ENCODE data around the gene DTNB.
"Not testable (repeated sequence)": the region's sequence is repeated elsewhere in the genome, so short reads cannot be mapped to it uniquely, and the experiment has no call there.

The DTNB gene

GRCh38 chr2:25549571-25549970 lies 123.8 kb downstream of the DTNB start:
- in situ Hi-C loops (cut with MboI; ENCODE audit: low sequenced_read_pairs): not testable (repeated sequence)

- in situ Hi-C loops (cut with MboI; ENCODE audit: low sequenced_read_pairs): no loop called here
Measured at GRCh38 chr2:25548601-25549000, 124.8 kb downstream of the DTNB start.

DNA sequence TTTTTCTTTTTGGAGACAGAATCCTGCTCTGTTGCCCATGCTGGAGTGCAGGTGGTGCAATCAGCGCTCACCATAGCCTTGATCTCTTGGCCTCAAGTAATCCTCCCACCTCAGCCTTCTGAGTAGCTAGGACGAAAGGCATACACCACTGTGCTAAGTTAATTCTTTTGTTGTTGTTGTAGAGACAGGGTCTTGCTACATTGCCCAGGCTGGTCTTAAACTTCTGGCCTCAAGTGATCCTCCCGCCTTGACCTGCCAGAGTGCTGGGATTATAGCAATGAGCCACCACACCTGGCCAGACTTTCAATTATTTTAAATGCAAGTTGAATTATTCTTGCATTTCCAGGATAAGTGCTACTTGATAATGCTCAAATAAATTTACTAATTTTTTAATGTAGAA lies 126.5 kb downstream of the DTNB start:
- in situ Hi-C loops (cut with MboI; ENCODE audit: low sequenced_read_pairs): no loop called here

- in situ Hi-C loops (cut with MboI; ENCODE audit: low sequenced_read_pairs): no loop called here
Measured at GRCh38 chr2:25545899-25546298, 127.5 kb downstream of the DTNB start.

DNA sequence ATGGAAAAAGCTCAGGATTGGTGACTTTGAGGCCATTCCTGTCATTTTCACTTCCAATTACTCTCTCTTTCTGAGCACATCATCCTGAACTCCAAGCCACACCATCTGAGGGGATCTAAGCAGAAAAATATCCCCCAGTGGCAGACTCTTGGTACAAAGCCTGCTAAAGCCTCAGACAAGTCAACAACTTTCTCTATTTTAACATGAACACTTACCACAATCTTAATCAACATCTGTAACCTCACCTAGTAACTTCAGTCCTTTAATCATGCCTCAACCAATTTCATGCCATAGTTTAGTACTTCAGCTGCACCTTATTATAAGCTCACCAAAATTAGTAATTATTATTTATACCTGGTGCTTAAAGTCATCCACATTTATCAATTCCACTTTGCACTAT lies 128.9 kb downstream of the DTNB start:
- in situ Hi-C loops (cut with MboI; ENCODE audit: low sequenced_read_pairs): no loop called here

- in situ Hi-C loops (cut with MboI; ENCODE audit: low sequenced_read_pairs): no loop called here
Measured at GRCh38 chr2:25543939-25544338, 129.4 kb downstream of the DTNB start.

DNA sequence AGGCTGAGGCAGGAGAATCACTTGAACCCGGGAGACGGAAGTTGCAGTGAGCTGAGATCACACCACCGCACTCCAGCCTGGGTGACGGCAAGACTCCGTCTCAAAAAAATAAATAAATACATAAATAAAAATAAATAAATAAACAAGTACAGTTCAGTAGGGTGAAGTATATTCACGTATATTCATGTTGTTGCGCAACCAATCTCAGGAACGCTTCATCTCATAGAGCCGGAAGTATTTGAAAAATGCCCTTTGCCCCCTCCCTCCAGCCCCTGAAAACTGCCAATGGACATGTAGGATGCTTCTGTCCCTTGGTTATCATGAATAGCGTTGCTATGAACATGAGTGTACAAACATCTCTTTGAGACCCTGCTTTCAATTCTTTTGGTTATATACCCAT lies 132.0 kb downstream of the DTNB start:
- in situ Hi-C loops (cut with MboI; ENCODE audit: low sequenced_read_pairs): no loop called here

- in situ Hi-C loops (cut with MboI; ENCODE audit: low sequenced_read_pairs): no loop called here
Measured at GRCh38 chr2:25539136-25539535, 134.2 kb downstream of the DTNB start.

DNA sequence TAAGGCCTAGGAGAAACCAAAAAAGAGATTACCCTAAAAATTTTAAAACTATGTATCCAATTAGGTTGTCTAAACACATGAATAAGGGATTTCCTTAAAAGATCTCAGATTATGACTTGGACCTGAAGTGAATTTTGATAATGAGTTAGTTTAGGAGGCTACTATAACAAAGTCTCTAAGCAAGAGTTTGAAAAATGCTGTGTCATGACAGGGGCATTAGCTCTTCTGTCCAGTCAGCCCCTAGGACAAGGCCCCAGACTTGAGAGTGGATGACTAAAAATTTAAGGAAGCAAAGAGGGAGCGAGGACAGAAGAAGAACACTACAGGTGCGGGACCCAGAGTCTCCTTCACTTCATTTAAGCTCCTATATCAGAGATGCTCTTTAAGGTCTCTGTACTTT lies 135.9 kb downstream of the DTNB start:
- in situ Hi-C loops (cut with MboI; ENCODE audit: low sequenced_read_pairs): no loop called here

DNA sequence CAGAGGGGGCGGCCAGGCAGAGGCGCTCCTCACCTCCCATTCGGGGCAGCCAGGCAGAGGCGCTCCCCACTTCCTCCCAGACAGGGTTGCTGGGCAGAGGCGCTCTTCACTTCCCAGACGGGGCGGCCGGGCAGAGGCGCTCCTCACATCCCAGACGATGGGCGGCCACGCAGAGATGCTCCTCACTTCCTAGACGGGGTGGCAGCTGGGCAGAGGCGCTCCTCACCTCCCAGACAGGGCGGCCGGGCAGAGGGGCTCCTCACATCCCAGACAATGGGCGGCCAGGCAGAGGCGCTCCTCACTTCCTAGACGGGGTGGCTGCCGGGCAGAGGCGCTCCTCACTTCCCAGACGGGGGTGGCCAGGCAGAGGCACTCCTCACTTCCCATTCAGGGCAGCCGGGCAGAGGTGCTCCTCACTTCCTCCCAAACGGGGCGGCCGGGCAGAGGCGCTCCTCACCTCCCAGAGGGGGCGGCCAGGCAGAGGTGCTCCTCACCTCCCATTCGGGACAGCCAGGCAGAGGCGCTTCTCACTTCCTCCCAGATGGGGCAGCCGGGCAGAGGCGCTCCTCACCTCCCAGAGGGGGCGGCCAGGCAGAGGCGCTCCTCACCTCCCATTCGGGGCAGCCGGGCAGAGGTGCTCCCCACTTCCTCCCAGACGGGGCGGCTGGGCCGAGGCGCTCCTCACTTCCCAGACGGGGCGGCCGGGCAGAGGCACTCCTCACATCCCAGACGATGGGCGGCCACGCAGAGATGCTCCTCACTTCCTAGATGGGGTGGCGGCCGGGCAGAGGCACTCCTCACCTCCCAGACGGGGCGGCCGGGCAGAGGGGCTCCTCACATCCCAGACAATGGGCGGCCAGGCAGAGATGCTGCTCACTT lies 137.7 kb downstream of the DTNB start:
- in situ Hi-C loops (cut with MboI; ENCODE audit: low sequenced_read_pairs): not testable (repeated sequence)

DNA sequence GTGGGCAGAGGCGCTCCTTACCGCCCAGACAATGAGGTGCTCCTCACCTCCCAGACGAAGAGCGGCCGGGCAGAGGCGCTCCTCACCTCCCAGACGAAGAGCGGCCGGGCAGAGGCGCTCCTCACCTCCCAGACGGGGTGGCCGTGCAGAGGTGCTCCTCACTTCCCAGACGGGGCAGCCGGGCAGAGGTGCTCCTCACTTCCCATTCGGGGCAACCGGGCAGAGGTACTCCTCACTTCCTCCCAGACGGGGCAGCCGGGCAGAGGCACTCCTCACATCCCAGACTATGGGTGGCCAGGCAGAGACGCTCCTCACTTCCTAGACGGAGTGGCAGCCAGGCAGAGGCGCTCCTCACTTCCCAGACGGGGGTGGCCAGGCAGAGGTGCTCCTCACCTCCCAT lies 138.4 kb downstream of the DTNB start:
- in situ Hi-C loops (cut with MboI; ENCODE audit: low sequenced_read_pairs): not testable (repeated sequence)

GRCh38 chr2:25534455-25534854 lies 138.9 kb downstream of the DTNB start:
- in situ Hi-C loops (cut with MboI; ENCODE audit: low sequenced_read_pairs): no loop called here

DNA sequence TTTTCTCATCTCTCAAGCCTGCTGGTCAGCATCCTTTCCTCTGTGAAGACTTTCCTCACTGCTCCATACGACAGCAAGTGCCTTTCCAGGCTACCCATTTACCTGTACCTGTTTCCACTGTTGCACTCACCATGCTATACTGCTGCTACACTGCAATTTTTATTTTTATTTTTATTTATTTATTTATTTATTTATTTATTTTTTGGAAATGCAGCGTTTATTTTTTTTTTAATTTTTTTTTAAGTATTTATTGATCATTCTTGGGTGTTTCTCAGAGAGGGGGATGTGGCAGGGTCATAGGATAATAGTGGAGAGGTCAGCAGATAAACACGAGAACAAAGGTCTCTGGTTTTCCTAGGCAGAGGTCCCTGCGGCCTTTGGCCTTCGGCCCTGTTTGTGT lies 139.6 kb downstream of the DTNB start:
- in situ Hi-C loops (cut with MboI; ENCODE audit: low sequenced_read_pairs): not testable (repeated sequence)

- in situ Hi-C loops (cut with MboI; ENCODE audit: low sequenced_read_pairs): no loop called here
Measured at GRCh38 chr2:25532521-25532920, 140.9 kb downstream of the DTNB start.

DNA sequence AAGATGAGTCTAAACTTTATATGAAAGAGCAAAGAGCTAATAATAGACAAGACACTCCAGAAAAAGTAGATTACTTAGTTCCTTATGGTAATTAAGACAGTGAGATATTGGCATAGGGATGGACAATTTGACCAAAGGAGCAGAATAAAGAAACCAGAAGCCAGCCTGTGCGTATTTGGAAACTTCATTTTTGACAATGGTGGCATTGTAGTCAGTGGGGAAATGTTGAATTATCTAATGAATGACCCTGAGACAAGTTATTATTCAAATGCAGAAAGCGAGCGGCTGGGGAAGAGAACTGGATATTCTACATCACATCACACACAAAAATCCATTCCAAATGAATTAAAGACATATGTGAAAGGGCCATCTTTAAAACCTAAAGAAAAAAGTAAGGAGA lies 144.3 kb downstream of the DTNB start:
- in situ Hi-C loops (cut with MboI; ENCODE audit: low sequenced_read_pairs): no loop called here

DNA sequence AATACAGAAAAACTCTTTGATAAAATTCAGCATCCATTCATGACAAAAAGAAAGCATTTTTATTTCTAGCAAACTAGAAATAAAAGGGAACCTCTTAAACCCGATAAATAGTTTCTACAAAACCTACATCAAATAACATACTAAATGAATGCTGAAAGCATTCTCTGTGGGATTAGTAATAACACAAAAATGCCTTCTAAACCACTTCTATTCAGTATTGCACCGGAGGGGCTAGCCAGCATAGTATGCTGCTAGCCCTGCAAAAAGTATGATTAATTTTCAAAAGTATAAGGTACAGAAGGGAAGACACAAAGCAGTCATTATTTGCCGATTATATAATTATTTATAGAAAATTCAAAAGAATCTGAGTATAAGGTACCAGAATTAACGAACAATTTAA lies 145.2 kb downstream of the DTNB start:
- in situ Hi-C loops (cut with MboI; ENCODE audit: low sequenced_read_pairs): no loop called here

GRCh38 chr2:25524507-25524906 lies 148.9 kb downstream of the DTNB start:
- in situ Hi-C loops (cut with MboI; ENCODE audit: low sequenced_read_pairs): no loop called here

GRCh38 chr2:25523060-25523459 lies 150.3 kb downstream of the DTNB start:
- in situ Hi-C loops (cut with MboI; ENCODE audit: low sequenced_read_pairs): no loop called here

- in situ Hi-C loops (cut with MboI; ENCODE audit: low sequenced_read_pairs): no loop called here
Measured at GRCh38 chr2:25521665-25522387, 151.6 kb downstream of the DTNB start.

GRCh38 chr2:25521126-25521525 lies 152.3 kb downstream of the DTNB start:
- in situ Hi-C loops (cut with MboI; ENCODE audit: low sequenced_read_pairs): no loop called here

DNA sequence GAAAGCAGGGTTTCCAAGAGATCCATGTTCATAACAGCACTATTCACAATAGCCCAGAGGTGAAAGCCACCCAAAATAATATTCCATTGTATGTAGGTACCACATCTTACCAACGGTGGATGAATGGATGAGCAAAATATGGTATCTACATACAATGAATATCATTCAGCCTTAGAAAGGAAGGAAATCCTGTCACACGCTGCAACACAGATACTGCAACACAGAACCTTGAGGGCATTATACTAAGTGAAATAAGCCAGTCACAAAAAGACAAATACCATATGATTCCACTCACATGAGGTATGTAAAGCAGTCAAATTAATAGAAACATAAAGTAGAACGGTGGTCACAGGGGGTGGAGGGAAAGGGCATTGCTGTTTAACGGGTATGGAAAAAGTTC lies 155.7 kb downstream of the DTNB start:
- in situ Hi-C loops (cut with MboI; ENCODE audit: low sequenced_read_pairs): no loop called here

- in situ Hi-C loops (cut with MboI; ENCODE audit: low sequenced_read_pairs): no loop called here
Measured at GRCh38 chr2:25514043-25514637, 159.2 kb downstream of the DTNB start.

Data from HL-60/S4 treated with phorbol 12-myristate 13-acetate at 8.2 ng/mL for 4 days and 3 days (cell line).